AG08396 (cell line): ENCODE results near the gene C6orf89.

Experiments used
- DNase-seq: peaks from one replicate; pipeline ENCODE4 v3.0.0; 2012; ENCODE audit warnings: low spot score, mixed read lengths

C6orf89 gene

GRCh38 chr6:36968266-36968977 is 82.7 kb downstream of the C6orf89 start:
- no peak for DNase-seq

- DNase-seq = no peak
Observed at GRCh38 chr6:36969240-36969691, 83.5 kb downstream of the C6orf89 start.

- DNase-seq = no peak
Observed at GRCh38 chr6:36969988-36970891, 84.5 kb downstream of the C6orf89 start.

- no peak for DNase-seq
Observed at GRCh38 chr6:36970892-36971842, 85.4 kb downstream of the C6orf89 start.

GRCh38 chr6:36971921-36972673 is 86.3 kb downstream of the C6orf89 start:
- DNase-seq = no peak

- no peak for DNase-seq
Observed at GRCh38 chr6:36973190-36973589, 87.4 kb downstream of the C6orf89 start.

GRCh38 chr6:36973647-36974046 is 87.9 kb downstream of the C6orf89 start:
- no peak for DNase-seq

GRCh38 chr6:36975231-36976006 is 89.7 kb downstream of the C6orf89 start:
- no peak for DNase-seq

- no peak for DNase-seq
Observed at GRCh38 chr6:36976007-36976264, 90.2 kb downstream of the C6orf89 start.

GRCh38 chr6:36976509-36976908 is 90.8 kb downstream of the C6orf89 start:
- DNase-seq = no peak

- no peak for DNase-seq
Observed at GRCh38 chr6:36976931-36977330, 91.2 kb downstream of the C6orf89 start.

GRCh38 chr6:36977470-36977941 is 91.8 kb downstream of the C6orf89 start:
- no peak for DNase-seq
